Transverse colon (tissue), 4 donors: Measurements from ENCODE around the gene TDRD1.

Experiments used
- EP300 ChIP-seq: sonication (generic); formaldehyde crosslinking; IDR thresholded peaks from one replicate; pipeline ENCODE4 v1.6.1; 2017; ENCODE audit warnings: antibody characterized with exemption, low read depth
- POLR2A ChIP-seq: fragments of 450-650 bp; IDR thresholded peaks from one replicate; pipeline ENCODE4 v1.6.1; 2016; ENCODE audit warnings: antibody characterized with exemption, mild to moderate bottlenecking, moderate library complexity
- POLR2AphosphoS5 ChIP-seq, 3 donors: sonication (generic); formaldehyde crosslinking; IDR thresholded peaks; one replicate each; pipeline ENCODE4 v1.6.1; 2016; ENCODE audit warnings: antibody characterized with exemption in 3 of 3
- TF ChIP-seq, protein P1 (sequence below), 5 experiments: fragments of 200-600 bp in 3 of 5; fragments of 450-650 bp in 2 of 5; sonication (generic) in 3 of 5; IDR thresholded peaks; 1 replicate in 2 of 5; 2 replicates in 3 of 5; pipeline ENCODE4 v1.5.1; 2016 to 2017; ENCODE audit warnings: antibody characterized with exemption in 5 of 5, inconsistent platforms in 3 of 5, mild to moderate bottlenecking in 2 of 5, moderate library complexity in 1 of 5

GRCh38 chr10:114174695-114175188 is 4.4 kb upstream of the TDRD1 start:
- no peak for TF ChIP-seq POLR2A
- TF ChIP-seq POLR2AphosphoS5 (IDR thresholded peaks at IDR 0.05) = peak in 1 of 3 donors; percentile 14
- TF ChIP-seq, protein P1, sequence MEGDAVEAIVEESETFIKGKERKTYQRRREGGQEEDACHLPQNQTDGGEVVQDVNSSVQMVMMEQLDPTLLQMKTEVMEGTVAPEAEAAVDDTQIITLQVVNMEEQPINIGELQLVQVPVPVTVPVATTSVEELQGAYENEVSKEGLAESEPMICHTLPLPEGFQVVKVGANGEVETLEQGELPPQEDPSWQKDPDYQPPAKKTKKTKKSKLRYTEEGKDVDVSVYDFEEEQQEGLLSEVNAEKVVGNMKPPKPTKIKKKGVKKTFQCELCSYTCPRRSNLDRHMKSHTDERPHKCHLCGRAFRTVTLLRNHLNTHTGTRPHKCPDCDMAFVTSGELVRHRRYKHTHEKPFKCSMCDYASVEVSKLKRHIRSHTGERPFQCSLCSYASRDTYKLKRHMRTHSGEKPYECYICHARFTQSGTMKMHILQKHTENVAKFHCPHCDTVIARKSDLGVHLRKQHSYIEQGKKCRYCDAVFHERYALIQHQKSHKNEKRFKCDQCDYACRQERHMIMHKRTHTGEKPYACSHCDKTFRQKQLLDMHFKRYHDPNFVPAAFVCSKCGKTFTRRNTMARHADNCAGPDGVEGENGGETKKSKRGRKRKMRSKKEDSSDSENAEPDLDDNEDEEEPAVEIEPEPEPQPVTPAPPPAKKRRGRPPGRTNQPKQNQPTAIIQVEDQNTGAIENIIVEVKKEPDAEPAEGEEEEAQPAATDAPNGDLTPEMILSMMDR (IDR thresholded peaks at IDR 0.05) = no peak
- TF ChIP-seq EP300 = no peak
